OCI-LY1 (cell line): ENCODE data around the gene ZP2.

ENCODE experiments used
- H2AFZ ChIP-seq: fragments of 200-600 bp; sonication (generic), shearing (Covaris generic); 2 replicates; pipeline ENCODE4 v1.6.0; 2014; ENCODE audit warnings: antibody characterized with exemption, mild to moderate bottlenecking, low read length
- H3F3A ChIP-seq: fragments of 200-600 bp; sonication (generic), shearing (Covaris generic); 2 replicates; pipeline ENCODE4 v1.6.0; 2014; ENCODE audit warnings: mild to moderate bottlenecking, antibody characterized with exemption, low read length, moderate library complexity; ENCODE audit not compliant: insufficient read depth
- H3K27ac ChIP-seq: fragments of 200-600 bp; sonication (generic); 2 replicates; pipeline ENCODE4 v1.5.1; 2014; ENCODE audit warnings: low read length, mixed run types, mild to moderate bottlenecking, low read depth; ENCODE audit not compliant: poor library complexity, severe bottlenecking
- H3K27me3 ChIP-seq: fragments of 200-600 bp; sonication (generic); 2 replicates; pipeline ENCODE4 v1.6.0; 2014; ENCODE audit warnings: antibody characterized with exemption, mild to moderate bottlenecking, low read length, moderate library complexity; ENCODE audit not compliant: insufficient read depth
- H3K36me3 ChIP-seq: fragments of 200-600 bp; sonication (generic); 2 replicates; pipeline ENCODE4 v1.6.1; 2014; ENCODE audit warnings: mild to moderate bottlenecking, antibody characterized with exemption, low read length, moderate library complexity, mixed read lengths; ENCODE audit not compliant: insufficient read depth
- H3K4me1 ChIP-seq: fragments of 200-600 bp; sonication (generic); 2 replicates; pipeline ENCODE4 v1.5.1; 2014; ENCODE audit warnings: mild to moderate bottlenecking, low read length, moderate library complexity; ENCODE audit not compliant: insufficient read depth, severe bottlenecking
- H3K4me2 ChIP-seq: fragments of 200-600 bp; sonication (generic), shearing (Covaris generic); 2 replicates; pipeline ENCODE4 v1.6.1; 2014; ENCODE audit warnings: low read length
- H3K4me3 ChIP-seq: fragments of 200-600 bp; sonication (generic); 2 replicates; pipeline ENCODE4 v1.5.1; 2014; ENCODE audit warnings: low read length, low read depth, mild to moderate bottlenecking, mixed read lengths; ENCODE audit not compliant: poor library complexity, severe bottlenecking
- H3K79me2 ChIP-seq: fragments of 200-600 bp; shearing (Covaris generic); 2 replicates; pipeline ENCODE4 v1.6.1; 2016; ENCODE audit warnings: mixed run types, low read length, mixed read lengths; ENCODE audit not compliant: insufficient read depth
- H3K9ac ChIP-seq: fragments of 200-600 bp; sonication (generic), shearing (Covaris generic); 2 replicates; pipeline ENCODE4 v1.6.1; 2014; ENCODE audit warnings: mild to moderate bottlenecking, low read length, mixed read lengths
- H3K9me2 ChIP-seq: fragments of 200-600 bp; sonication (generic), shearing (Covaris generic); 2 replicates; pipeline ENCODE4 v1.6.1; 2014; ENCODE audit warnings: low read depth, mild to moderate bottlenecking, low read length, mixed read lengths
- H3K9me3 ChIP-seq: fragments of 200-600 bp; shearing (Covaris generic); 2 replicates; pipeline ENCODE4 v1.6.1; 2014; ENCODE audit warnings: low read length, mixed read lengths
- H4K20me1 ChIP-seq: fragments of 200-600 bp; sonication (generic), shearing (Covaris generic); 2 replicates; pipeline ENCODE4 v1.6.0; 2016; ENCODE audit warnings: mild to moderate bottlenecking, low read length; ENCODE audit not compliant: insufficient read depth
- EZH2 ChIP-seq: fragments of 200-600 bp; sonication (generic), shearing (Covaris generic); IDR thresholded peaks from 2 replicates; pipeline ENCODE4 v1.8.0; 2017; ENCODE audit warnings: borderline replicate concordance, mixed run types, mild to moderate bottlenecking, antibody characterized with exemption, low read length, moderate library complexity, mixed read lengths
- TF ChIP-seq, protein P1 (sequence below): fragments of 200-600 bp; sonication (generic), shearing (Covaris generic); IDR thresholded peaks from 2 replicates; pipeline ENCODE4 v1.5.1; 2017; ENCODE audit warnings: mild to moderate bottlenecking, antibody characterized with exemption, low read length, moderate library complexity, mixed read lengths

Gene ZP2

DNA sequence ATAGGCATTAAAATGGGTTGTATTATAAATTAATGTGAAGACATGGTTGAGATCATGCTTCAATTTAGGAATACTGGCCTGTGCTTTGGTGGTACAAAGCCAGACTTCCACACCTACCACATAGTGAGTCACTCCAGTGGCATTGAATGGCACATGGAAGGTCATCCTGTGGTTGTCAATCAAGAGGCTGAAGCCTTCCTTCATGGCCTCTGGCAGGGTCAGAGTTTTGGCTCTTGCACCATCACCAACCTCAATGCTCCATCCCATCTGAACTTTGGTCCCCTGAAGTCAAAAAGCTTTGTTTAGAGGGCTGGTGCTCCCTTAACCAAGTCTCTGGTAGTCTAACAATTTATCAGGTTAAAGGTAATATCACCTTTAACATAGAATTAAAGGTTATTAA is 6.1 kb downstream of the ZP2 start:
- TF ChIP-seq EZH2, result no peak
- TF ChIP-seq, protein P1, sequence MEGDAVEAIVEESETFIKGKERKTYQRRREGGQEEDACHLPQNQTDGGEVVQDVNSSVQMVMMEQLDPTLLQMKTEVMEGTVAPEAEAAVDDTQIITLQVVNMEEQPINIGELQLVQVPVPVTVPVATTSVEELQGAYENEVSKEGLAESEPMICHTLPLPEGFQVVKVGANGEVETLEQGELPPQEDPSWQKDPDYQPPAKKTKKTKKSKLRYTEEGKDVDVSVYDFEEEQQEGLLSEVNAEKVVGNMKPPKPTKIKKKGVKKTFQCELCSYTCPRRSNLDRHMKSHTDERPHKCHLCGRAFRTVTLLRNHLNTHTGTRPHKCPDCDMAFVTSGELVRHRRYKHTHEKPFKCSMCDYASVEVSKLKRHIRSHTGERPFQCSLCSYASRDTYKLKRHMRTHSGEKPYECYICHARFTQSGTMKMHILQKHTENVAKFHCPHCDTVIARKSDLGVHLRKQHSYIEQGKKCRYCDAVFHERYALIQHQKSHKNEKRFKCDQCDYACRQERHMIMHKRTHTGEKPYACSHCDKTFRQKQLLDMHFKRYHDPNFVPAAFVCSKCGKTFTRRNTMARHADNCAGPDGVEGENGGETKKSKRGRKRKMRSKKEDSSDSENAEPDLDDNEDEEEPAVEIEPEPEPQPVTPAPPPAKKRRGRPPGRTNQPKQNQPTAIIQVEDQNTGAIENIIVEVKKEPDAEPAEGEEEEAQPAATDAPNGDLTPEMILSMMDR, result no peak
- Histone ChIP-seq H2AFZ (no peak overlapping the region), H3K4me2 (no peak overlapping the region), H3K27me3 (no peaks in the 10 kb centered on the region; the same call in 1 of the 2 replicates), H3K27ac (no peak overlapping the region), H3K4me3 (no peak overlapping the region), H3K9ac (no peak overlapping the region), H3K79me2 (no peaks in the 10 kb centered on the region), H4K20me1 (no peaks in the 10 kb centered on the region), H3F3A (no peaks in the 10 kb centered on the region), H3K9me2 (no peaks in the 10 kb centered on the region), H3K9me3 (no peaks in the 10 kb centered on the region), H3K4me1 (no peaks in the 10 kb centered on the region), H3K36me3 (no peaks in the 10 kb centered on the region)

DNA sequence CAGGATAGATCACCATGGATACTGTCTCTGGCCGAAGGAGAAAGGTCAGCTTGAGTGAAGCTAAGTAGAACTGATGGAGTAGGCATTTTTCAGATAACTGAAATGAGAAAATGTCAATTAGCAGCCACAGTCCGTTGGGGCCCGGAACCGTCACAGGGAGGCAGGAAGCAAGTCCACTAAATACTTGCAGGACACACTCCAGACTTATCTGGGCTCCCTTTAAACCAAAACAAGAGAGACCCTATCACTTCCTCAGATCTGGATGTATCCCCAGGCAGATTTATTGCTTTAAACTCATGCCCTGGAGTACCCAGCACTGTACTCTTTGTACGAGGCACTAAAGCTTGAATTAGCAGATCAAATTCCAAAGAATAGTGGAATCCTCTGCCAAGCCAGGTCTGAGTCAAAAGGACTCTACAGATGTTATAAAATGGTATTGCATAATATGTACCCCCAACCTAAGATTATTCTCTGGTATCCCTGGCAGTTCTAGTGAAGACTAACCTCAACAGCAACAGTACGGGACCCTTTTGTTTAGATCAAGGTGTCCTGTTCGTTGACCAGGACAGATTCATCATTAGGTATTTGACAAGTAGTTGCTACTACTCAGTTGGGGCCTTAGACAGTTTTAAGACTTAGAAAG is 8.1 kb downstream of the ZP2 start:
- H3K9me2 ChIP-seq, result no peaks in the 10 kb centered on the region
- no peak overlapping the region for H2AFZ ChIP-seq
- H3K27ac ChIP-seq, result no peak overlapping the region
- no peak overlapping the region for H3K4me2 ChIP-seq
- H3K79me2 ChIP-seq, result no peaks in the 10 kb centered on the region
- H3K4me3 ChIP-seq, result no peak overlapping the region
- no peaks in the 10 kb centered on the region for H4K20me1 ChIP-seq
- no peaks in the 10 kb centered on the region for H3F3A ChIP-seq
- H3K36me3 ChIP-seq, result no peaks in the 10 kb centered on the region
- H3K27me3 ChIP-seq, result no peaks in the 10 kb centered on the region; the same call in 1 of the 2 replicates
- H3K9me3 ChIP-seq, result no peaks in the 10 kb centered on the region
- no peak overlapping the region for H3K9ac ChIP-seq
- TF ChIP-seq EZH2, result no peak
- TF ChIP-seq, protein P1, result no peak
- H3K4me1 ChIP-seq, result no peaks in the 10 kb centered on the region

DNA sequence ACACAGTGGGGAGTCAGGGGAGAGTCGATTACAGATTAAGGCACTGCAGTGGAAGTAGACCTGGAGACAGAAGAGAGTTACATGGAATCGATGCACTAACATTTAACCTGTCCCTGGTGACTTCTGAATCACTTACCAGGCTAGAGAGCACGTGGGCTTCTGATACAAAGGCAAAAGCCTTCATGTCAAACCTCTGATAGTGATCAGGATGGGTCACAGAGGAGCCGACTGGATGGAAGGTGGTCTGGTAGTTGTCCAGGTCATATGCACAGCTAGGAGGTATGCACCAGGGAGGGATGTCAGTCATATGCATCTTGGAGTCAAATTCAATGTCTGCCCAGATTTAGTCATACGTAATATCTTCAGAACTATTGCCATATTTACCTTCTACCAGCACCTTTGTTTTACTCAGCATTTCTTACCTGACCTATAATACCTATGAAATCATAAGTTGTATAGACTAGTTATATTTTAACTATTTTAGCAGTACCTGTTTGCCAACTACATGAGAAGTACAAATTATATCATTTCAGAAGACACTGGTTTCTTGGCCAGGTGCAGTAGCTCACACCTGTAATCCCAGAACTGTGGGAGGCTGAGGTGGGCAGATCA is 11.7 kb downstream of the ZP2 start:
- TF ChIP-seq, protein P1, result no peak
- no peak overlapping the region for H2AFZ ChIP-seq

More for the DNA sequence above, 11.7 kb downstream of the ZP2 start:
- no peak overlapping the region for H3K4me3 ChIP-seq
- no peak overlapping the region for H3K9ac ChIP-seq
- no peaks in the 10 kb centered on the region for H3K79me2 ChIP-seq
- no peaks in the 10 kb centered on the region; the same call in 1 of the 2 replicates for H3K27me3 ChIP-seq
- no peaks in the 10 kb centered on the region for H3K9me3 ChIP-seq
- no peaks in the 10 kb centered on the region for H3F3A ChIP-seq
- H3K4me1 ChIP-seq, result no peaks in the 10 kb centered on the region
- H4K20me1 ChIP-seq, result no peaks in the 10 kb centered on the region
- H3K36me3 ChIP-seq, result no peaks in the 10 kb centered on the region
- H3K4me2 ChIP-seq, result no peak overlapping the region
- H3K9me2 ChIP-seq, result no peaks in the 10 kb centered on the region
- H3K27ac ChIP-seq, result no peak overlapping the region
